AG20443 (cell line): ENCODE data around the gene ADCK1.
"Not testable (repeated sequence)": the region's sequence is repeated elsewhere in the genome, so short reads cannot be mapped to it uniquely, and the experiment has no call there.

Experiments
- DNase-seq: peaks from one replicate; pipeline ENCODE4 v3.0.0; 2012; ENCODE audit warnings: low spot score, mixed read lengths

The ADCK1 gene, protein sequence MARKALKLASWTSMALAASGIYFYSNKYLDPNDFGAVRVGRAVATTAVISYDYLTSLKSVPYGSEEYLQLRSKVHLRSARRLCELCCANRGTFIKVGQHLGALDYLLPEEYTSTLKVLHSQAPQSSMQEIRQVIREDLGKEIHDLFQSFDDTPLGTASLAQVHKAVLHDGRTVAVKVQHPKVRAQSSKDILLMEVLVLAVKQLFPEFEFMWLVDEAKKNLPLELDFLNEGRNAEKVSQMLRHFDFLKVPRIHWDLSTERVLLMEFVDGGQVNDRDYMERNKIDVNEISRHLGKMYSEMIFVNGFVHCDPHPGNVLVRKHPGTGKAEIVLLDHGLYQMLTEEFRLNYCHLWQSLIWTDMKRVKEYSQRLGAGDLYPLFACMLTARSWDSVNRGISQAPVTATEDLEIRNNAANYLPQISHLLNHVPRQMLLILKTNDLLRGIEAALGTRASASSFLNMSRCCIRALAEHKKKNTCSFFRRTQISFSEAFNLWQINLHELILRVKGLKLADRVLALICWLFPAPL

DNA sequence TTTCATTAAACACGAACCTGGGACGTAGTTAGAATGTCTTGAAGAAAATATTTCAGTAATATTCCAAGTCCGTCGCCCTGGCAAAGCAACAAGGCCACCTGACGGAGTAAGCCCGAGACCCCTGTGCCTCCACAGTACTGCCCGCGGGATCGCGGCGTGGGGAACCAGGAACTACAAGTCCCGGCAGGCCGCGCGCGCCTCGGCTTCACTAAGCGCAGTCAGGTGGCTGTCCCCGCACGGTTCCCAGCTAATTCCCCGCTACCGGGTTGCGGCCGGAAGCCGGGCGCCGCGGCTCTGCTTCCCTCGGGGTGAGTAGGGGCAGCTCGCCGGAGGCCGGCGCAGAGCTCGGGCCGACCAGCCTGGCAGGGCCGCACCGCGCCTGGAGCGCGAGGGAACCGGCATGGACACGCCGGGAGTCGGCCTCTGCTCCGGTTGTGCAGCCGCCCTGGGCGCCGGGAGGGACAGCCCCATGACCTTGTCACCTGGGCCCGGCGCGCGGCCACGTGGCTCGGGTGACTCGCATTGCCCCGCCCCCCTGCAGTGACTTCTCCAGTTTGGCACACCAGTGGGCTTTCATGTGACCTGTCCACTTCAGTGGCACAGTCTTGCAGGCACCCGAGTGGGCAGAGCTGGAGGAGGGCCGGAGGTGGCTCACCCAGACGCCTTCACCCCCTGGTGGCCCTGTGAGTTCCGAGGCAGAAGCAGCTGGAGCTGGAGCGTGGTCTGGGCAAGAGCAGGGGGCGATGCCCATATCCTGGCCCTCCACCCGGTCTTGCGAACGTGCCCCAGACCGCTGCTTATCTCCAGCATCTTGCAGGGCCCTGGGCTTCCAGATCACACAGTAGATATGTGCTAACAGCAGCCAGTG lies at the start of gene ADCK1:
ADCK1 (plus strand) TSS at position 247 of the 868 bp plus-strand sequence. CDS start 18,870 bp downstream, outside the sequence.
- peak; percentile 92 for DNase-seq

DNA sequence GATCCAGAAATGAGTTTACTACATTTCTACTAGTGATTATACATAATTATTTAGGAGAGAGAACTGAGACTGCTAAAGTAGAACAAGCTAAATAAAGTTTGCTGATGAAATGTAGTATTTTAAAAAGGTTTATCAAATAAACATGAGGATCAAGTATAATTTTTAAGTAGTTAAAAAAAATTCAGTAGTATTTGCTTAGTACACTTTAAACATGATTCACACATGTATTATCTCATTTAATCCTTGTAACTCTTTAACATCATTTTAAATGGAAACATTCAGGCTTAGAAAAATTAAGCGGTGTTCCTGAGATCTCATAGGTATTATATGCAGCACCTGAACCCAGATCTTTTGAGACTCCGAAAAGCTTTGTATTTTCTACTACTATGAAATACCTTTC lies 47.6 kb upstream of the ADCK1 start:
- DNase-seq, result no peak

DNA sequence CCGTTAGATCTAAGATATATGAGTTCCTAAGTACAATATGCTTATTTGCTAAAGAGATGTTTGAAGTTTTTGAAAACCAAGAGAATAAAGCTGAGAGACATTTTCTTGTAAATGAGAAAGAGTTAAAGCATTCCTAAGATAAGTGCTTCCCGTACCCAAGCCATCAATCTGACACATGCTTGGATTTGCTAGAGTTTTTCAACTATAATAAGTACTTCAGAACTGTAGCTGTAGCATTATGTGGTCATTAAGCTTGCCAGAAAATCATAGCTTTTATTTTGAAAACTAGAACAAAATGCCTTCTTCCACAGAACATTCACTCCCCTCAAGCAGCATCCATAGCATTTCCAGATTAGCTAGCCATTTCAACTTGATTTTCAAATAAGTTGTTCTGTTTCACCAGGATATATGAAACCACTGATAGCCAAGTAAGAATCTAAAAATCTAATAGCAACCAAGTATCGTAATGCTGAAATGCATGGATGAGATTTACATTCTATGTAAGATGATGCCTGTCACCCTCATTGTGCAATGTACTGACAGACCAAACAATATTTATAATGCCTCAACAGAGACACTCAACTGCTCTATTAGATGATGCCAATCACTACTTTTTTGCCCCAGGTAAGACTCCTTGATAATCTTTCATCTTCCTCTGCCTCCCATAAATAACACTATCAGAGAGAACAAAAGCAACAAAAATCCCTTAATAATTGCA lies 47.0 kb upstream of the ADCK1 start:
- no peak for DNase-seq

DNA sequence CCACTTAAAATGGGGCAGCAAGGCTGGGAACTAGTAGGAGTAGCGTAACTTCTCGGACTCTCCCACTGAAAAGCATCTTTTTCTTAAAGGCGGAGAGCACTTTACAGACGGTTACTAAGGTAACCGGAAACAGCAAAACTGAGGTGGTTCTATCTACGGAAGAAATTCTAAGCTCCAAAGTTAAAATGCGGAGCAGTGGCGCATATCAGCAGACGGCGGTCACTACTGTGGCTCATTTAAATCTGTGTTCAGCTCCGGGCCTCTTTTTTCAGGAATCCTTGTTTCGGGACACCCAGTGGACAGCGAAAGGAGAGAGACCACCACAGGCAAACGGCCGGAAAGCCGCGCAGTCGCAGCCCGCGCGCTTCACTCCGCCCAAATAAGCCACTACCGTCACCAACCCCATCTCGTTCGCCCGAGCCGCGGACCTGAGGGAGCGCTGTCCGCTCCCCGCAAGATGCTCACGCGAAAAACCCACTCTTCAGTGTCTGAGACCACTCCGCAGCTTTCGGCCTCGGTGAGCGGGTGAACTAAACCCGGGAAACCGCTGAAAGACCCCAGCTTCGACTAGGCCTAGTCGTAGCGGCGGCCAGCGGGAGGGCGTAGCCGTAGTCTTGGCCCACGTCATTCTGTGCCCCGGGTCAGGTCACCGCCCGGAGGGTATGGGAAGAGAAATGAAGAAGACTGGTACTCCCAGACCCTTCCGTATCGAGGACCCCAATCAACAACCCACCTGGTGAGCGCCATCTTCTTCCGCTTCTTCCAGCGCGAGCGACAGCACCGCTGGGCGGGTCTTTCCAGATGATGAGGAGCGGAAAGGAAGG lies 39.3 kb upstream of the ADCK1 start, which contains the start of gene SNW1:
SNW1 (minus strand) TSS at position 776 of the 824 bp plus-strand sequence; CDS start at position 747, 29 bp downstream.
- DNase-seq, result peak; percentile 97

DNA sequence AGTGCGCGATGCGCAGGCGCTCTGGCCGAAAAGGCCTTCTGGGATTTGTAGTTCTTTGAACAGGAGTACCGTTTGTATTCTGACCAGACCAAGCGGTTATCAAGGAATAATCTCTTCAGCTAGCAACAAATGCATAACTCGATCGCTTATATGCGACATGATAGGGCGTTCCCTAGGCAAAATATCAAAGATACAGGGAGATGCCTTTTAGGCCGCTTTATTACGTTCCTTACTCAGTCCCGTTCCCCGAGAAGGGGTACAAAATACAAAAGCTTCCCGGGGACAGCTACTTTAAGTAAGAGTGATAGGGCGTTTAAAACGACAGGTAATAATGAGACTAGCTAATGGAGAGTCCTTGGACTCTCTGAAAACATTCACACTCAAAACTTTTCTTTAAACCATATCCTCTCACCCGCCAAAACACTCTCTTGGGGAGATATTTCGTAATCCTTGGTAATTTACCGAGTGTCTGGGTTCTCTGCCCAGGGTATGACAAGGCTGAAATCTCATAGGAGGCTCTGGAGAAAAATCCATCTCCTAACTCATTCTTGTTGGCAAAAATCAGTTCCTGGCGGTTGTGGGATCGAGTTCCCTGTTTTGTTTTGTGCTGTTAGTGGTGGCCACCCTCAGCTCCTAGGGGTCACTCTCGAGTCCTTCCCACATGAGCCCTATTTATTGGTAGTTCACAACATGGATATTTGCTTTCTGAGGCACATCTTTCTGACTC lies 38.5 kb upstream of the ADCK1 start:
- DNase-seq, result peak; percentile 61

DNA sequence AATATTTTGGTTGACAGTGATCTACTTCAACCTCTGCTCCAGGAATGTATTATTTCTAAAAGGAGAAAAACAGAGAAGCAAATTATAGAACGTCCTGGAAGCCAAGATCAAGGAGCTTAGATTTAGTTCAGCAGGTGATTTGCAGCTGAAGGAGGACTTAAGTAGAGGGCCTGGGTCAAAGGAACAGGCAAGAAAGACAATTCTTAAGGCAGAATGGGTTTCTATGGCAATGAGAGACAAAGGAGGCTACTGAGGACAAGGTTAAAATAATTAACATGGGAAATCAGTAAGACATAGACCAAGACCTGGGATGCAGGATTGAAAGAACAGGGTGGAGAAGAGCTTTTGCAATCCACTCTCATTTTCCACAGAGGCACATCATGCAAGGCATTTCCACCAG lies 36.6 kb upstream of the ADCK1 start:
- no peak for DNase-seq

DNA sequence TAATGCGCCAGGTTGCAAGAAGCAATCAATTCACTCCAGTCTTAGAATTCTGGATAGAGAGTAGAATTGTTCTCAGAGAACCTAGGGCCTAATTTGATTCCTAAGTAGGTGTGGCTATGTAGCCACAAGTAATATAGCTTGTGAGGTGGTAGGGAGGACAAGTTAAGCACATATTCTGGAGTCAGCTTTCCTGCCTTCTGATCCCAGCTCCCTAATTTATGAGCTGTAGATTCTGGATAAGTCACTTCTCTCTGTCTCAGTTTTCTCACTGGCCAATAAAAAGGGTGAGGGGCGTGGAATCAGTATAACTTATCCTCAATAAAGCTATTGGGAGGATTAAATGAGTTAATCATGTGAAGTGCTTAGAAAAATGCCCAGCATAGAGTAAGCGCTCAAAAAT lies 35.9 kb upstream of the ADCK1 start:
- DNase-seq, result no peak

DNA sequence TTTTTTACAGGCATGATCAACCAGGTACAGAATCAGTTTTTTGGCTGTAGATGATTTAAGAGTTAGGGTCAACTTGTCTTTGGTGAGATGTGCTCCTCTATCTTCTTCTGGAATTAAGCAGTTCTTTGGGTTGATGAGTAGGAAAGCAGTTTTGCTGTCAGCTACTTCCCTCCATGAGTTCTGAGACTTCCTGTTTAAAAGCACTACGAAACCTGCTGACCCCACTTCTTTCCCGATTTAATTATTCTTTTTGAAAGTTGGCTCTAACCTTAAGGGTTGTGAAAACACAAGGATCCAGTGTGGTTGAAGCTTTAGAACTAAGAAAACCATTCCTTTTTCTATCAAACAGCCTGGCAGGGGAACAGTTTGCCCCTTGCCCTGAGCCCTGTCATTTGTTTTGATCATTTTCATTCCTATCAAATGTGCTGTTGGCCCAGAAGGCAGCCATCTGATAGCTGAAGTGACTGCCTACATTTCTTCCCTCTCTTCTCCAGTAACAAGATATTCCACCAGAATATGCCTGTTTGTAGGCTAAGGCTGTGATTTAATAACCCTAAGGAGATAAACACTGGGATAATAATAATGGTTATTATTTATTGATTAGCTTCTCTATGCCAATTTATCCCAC lies 31.4 kb upstream of the ADCK1 start:
- not testable (repeated sequence) for DNase-seq

DNA sequence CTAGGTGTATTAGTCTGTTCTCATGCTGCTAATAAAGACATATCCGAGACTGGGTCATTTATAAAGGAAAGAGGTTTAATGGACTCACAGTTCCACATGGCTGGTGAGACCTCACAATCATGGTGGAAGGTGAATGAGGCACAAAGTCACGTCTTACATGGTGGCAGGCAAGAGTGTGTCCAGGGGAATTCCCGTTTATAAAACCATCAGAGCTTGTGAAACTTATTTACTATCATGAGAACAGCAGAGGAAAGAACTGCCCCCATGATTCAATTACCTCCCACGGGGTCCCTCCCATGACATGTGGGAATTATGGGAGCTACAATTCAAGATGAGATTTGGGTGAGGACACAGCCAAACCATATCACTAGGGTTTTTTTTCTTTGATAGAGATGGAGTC lies 25.9 kb upstream of the ADCK1 start:
- not testable (repeated sequence) for DNase-seq

DNA sequence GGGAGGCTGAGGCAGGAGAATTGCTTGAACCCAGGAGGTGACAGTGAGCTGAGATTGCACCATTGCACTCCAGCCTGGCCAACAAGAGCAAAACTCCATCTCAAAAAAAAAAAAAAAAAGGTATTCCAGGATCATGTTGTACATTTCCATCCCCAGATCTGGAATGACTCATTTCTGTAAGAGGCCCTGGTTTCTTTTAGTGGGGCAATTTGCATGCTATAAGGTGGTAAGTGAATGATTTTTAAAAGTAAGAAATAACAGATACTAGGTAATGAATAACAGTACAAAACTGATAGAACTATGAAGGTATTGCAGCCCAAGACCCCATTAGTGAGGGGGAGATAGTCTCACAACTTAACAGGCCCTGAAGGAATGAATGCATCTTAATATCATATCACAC lies 17.7 kb upstream of the ADCK1 start:
- no peak for DNase-seq

DNA sequence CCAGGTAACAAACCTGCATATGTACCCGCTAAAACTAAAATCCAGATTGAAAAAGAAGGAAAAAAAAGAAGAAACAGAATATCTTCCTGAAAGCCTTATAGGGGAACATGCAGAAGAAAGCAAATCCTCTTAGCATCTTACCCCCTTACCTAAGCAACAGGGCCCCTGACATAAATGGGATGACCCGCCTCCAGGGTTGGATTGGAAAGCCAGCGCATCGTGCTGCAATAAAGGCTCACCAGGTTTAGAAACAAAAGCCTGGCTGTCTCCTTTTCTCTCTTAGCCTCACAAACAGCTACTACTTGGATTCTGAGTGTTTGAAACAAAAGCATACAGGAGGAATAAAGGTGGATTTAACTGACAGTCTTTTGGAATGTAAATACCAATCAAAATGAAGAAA lies 13.8 kb upstream of the ADCK1 start:
- no peak for DNase-seq

DNA sequence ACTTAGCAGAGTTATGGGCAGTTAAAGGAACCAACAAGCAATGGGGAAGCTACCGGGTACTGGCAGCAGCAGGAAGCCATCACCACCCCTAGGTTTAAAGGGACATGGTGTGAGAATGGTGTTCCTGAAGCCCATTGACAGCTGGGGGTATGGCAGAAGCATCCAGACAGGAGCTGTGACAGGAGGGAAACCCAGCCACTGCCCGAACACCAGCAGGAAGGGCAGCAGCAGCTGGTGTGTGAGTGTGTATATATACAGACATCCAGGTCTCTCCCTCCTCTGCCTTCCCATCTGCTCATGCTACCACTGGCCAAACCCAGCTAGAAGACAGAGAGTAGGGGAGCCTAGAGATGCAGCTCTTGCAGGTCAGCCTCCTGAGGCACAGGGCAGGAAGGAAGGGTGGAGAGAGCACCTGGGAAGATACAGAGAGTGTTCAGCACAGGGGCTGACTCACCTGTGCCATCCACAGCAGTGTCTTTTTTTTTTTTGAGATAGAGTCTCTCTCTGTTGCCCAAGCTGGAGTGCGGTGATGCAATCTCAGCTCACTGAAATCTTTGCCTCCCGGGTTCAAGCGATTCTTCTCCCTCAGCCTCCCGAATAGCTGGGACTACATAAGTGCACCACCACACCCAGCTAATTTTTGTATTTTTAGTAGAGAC lies 9.2 kb upstream of the ADCK1 start:
- DNase-seq, result no peak

DNA sequence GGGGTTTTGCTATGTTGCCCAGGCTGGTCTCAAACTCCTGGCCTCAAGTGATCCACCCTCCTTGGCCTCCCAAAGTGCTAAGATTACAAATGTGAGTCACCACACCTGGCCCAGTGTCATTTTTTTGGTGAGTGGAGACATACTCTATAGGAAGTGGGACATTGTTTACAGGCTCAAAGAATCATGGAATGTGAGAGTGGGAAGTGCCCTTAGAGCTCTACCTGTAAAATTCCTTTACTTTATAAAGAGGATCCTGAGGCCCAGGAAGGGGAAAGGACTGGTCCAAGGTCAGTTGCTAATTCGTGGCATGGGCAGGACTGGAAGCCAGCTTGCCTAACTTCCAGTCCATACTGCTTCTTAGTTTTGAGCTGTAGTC lies 8.7 kb upstream of the ADCK1 start:
- no peak for DNase-seq

DNA sequence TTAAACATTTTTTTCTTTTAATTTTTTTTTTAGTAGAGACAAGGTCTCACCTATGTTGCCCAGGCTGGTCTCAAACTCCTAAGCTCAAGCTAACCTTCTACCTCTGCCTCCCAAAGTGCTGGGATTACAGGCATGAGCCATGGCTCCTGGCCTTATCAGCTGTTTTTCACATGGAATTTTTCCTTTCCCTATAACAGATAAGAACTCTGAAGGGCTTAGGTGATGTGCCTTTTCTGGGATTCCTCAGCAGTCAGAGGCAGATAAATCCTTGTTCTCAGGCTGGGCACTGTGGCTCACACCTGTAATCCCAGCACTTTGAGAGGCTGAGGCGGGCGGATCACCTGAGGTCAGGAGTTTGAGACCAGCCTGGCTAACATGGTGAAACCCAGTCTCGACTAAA lies 6.7 kb upstream of the ADCK1 start:
- DNase-seq, result not testable (repeated sequence)

DNA sequence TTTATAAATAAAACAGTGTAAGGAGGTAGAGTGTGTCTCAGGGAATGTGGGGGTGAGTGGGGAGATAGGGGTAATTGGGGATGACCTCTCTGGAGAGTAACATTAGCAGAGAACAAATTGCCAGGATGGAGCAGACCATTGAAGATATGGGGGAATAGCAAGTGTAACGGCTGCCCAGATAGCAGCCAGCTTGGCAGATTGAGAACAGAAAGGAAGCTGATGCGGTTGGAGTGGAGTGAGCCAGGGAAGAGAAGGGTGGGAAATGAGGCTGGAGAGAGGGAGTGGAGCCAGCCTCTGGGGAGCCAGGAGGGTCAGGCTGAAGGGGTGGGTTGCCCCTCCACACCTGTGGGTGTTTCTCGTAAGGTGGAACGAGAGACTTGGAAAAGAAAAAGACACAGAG lies 5.6 kb upstream of the ADCK1 start:
- DNase-seq, result no peak

DNA sequence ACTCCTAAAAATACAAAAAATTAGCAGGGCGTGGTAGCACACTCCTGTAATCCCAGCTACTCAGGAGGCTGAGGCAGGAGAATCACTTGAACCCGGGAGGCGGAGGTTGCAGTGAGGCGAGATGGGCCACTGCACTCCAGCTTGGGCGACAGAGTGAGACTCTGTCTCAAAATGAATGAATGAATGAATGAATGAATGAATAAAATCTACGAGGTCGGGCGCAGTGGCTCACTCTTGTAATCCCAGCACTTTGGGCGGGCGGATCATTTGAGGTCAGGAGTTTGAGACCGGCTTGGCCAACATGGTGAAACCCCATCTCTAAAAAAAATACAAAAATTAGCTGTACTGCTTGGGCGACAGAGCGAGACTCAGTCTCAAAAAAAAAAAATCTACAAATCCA lies 453 bp upstream of the ADCK1 start:
- DNase-seq, result not testable (repeated sequence)

DNA sequence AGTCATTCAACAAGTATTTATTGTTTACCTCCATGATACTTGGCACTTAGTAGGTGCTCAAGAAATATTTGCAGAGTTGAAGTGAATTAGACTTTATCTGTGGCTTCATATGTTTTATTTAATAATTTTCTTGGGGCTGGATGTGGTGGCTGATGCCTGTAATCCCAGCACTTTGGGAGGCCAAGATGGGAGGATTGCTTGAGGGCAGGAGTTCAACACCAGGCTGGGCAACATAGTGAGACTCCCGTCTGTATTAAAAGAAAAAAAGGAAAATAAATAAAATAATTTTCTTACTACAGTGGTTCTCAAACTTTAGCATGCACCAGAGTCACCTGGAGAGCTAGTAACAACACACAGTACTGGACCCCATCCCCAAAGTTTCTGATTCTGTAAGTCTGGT lies 905 bp downstream of the ADCK1 start:
- no peak for DNase-seq

DNA sequence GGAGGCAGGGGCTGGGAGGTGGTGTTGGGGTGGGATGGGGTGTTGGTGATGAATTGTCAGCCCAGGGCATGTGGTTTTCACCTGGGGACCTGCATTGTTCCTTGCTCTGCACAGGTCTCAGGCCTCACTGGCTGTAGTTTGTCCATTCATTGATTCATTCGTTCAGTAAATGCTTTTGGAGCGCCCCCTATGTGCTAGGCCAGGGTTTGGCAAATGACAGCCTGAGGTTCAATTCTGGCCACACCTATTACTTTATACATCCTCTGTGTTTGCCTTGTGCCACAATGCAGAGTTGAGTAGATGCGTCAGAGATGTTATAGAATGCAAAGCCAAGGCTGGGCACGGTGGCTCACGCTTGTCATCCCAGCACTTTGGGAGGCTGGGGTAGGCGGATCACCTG lies 4.7 kb downstream of the ADCK1 start:
- DNase-seq, result peak; percentile 18

DNA sequence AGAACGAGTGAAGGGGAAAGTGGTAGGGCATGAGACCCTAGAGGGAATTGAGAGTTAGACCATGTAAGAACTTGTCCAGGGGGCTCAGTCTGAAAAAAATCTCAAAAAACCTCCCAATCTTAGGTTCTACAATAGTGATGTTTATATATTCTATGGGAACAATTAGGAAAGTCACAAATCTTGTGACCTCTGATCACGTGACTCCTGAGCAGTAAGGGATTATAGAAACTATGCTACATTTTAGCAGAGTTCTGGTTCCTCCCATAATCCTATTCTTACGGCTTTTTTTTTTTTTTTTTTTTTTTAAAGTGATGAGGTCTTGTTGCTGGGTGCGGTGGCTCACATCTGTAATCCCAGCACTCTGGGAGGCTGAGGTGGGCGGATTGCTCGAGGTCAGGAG lies 5.8 kb downstream of the ADCK1 start:
- DNase-seq, result no peak

DNA sequence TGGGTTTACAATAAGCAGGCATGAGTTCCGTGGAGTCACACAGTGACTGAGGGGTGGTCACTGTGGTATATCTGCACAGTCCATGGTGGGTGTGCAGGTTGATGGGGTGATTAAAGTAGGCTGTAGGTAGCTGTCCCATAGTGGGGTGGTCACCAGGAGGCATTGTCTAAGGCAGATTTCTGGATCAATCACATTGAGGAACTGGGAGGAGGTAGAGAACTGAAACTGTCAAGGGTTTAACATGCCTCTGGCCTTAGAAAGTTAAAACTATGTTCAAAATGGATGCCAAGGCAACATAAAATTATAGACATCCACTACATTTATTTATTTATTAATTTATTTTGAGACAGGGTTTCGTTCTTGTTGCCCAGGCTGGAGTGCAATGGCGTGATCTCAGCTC lies 8.3 kb downstream of the ADCK1 start:
- DNase-seq, result no peak
